ENCODE data around the gene PCDHGA3.
"Not testable (repeated sequence)": the region's sequence is repeated elsewhere in the genome, so short reads cannot be mapped to it uniquely, and the experiment has no call there.

The PCDHGA3 gene

DNA sequence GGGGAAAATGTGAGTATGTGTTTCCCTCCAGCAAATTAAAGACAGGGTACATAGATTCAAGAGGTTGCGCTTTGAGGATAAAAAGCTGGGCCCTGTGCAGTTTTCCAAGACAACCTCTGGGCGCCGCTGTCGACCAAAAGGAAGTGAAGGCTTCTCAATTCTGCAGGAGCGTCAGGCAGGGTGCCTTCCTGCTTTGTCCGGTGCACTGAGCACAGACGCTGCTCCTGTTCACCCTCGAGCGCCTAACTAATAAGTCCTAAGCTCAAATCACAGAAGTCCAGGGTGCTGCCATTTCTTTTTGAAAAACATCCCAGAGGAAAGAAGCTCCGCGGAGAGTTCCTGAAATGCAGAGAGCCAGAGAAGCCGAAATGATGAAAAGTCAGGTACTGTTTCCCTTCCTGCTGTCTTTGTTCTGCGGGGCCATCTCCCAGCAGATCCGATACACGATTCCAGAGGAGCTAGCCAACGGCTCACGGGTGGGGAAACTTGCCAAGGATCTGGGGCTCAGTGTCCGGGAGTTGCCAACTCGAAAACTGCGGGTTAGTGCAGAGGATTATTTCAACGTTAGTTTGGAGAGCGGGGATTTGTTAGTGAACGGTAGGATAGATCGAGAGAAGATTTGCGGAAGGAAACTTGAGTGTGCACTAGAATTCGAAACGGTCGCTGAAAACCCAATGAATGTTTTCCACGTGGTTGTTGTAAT is 6.4 kb downstream of the PCDHGA3 start, which contains the start of gene PCDHGB1:
PCDHGB1 (plus strand) TSS at position 183 of the 703 bp plus-strand sequence; CDS start at position 345, 162 bp downstream.
- peak; percentile 78 for DNase-seq

DNA sequence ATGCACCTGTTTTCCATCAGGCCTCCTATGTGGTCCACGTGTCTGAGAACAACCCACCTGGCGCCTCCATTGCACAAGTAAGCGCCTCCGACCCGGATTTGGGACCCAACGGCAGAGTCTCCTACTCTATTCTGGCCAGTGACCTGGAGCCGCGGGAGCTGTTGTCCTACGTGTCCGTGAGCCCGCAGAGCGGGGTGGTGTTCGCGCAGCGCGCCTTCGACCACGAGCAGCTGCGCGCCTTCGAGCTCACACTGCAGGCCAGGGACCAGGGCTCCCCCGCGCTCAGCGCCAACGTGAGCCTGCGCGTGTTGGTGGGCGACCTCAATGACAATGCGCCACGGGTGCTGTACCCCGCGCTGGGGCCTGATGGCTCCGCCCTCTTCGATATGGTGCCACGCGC is 8.0 kb downstream of the PCDHGA3 start:
- DNase-seq: no peak

DNA sequence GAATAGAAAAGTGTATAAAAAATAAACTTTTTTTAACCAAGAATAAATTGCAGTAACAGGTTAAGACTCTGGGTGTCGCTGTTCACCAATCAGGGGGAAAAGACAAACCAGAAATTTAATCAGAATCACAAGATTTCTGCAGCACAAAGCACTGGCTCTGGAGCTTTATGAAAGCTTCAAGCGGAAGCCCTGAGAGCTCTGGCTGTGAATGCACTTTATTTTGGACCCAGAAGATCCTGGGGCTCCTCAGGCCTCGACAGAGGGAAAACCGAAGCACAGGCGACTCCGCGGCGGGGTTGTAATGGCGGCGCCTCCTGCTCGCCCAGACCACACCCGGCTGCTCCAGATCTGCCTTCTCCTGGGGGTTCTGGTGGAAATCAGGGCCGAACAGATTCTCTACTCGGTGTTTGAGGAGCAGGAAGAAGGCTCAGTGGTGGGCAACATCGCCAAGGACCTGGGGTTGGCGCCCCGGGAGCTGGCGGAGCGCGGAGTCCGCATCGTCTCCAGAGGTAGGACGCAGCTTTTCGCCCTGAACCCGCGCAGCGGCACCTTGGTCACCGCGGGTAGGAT is 11.4 kb downstream of the PCDHGA3 start, which contains the start of gene PCDHGA4:
PCDHGA4 (plus strand) TSS at position 122 of the 570 bp plus-strand sequence; CDS start at position 209, 87 bp downstream.
- no peak for DNase-seq

DNA sequence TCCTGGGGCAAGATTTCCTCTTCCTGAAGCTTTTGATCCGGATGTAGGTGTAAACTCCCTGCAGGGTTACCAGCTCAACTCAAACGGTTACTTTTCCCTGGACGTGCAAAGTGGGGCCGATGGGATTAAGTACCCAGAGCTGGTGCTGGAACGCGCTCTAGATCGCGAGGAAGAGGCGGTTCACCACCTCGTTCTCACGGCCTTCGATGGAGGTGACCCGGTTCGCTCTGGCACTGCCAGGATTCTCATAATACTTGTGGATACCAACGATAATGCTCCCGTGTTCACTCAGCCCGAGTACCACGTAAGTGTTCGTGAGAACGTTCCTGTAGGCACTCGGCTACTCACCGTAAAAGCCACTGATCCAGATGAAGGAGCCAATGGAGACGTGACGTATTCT is 12.0 kb downstream of the PCDHGA3 start:
- no peak for DNase-seq

DNA sequence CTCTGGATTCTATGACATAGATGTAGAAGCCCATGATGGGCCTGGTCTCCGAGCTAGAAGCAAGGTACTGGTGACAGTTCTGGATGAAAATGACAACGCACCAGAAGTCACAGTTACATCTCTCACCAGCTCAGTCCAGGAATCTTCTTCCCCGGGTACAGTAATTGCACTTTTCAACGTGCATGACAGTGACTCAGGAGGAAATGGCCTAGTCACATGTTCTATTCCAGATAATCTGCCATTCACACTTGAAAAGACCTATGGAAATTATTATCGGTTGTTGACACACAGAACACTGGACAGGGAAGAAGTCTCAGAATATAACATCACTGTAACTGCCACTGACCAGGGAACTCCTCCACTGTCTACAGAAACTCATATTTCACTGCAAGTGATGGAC is 12.5 kb downstream of the PCDHGA3 start:
- DNase-seq: no peak

DNA sequence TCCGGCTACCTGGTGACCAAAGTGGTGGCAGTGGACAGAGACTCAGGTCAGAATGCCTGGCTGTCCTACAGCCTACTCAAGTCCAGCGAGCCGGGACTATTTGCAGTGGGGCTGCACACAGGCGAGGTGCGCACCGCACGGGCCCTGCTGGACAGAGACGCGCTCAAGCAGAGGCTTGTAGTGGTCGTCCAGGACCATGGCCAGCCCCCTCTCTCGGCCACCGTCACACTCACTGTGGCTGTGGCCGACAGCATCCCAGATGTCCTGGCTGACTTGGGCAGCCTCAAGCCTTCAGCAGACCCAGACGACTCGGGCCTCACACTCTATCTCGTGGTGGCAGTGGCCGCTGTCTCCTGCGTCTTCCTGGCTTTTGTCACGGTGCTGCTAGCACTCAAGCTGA is 13.3 kb downstream of the PCDHGA3 start:
- DNase-seq: no peak

DNA sequence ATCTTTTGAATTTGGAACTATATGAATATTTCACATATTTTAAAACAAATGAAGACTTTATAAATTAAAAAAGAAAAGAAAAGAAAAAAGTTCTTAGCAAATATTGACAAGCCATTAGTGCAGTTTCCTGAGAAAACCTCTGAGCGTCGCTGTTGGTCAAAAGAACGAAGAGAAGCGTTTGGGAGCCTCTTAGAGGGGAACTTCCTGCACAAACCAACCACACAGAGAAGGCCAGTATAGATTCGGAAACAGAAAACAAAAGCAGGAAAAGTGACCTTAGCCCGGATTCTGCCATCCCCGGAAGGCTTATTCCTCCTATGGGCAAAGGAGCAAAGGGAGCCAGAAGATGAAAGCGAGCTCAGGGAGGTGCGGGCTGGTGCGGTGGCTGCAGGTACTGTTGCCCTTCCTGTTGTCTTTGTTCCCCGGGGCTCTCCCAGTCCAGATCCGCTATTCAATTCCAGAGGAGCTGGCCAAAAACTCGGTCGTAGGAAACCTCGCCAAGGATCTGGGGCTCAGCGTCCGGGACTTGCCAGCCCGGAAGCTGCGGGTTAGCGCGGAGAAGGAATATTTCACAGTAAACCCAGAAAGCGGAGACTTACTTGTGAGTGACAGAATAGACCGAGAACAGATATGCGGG is 16.3 kb downstream of the PCDHGA3 start, which contains the start of gene PCDHGB2:
PCDHGB2 (plus strand) TSS at position 205 of the 637 bp plus-strand sequence; CDS start at position 347, 142 bp downstream.
- DNase-seq: peak; percentile 4

DNA sequence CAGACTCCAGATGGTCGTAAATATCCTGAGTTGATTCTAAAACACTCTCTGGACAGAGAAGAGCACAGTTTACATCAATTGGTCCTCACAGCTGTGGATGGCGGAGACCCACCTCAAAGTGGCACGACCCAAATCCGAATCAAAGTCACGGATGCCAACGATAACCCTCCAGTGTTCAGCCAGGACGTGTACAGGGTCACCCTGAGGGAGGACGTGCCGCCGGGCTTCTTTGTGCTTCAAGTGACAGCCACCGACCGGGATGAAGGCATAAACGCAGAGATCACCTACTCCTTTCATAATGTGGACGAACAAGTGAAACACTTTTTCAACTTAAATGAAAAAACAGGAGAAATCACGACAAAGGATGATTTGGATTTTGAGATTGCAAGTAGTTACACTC is 17.1 kb downstream of the PCDHGA3 start:
- DNase-seq: no peak

DNA sequence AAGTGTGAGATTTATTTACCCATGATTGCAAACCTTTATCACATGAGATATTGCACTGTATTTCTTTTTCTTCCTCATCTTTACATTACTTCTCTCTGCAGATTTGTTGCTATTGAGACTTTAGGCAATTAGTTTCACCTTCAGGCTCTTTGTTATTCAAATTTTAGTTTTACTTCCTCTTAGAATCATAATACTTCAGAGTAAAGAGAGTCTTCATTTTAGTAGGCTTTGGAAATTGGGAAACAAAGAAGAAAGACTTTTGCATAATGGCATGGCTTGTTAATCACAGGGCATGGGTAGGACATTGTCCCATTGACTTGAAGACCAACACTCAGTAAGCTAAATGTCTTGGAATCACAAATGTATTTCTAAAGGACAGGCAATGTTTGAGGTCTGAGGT is 19.1 kb downstream of the PCDHGA3 start:
- no peak for DNase-seq

DNA sequence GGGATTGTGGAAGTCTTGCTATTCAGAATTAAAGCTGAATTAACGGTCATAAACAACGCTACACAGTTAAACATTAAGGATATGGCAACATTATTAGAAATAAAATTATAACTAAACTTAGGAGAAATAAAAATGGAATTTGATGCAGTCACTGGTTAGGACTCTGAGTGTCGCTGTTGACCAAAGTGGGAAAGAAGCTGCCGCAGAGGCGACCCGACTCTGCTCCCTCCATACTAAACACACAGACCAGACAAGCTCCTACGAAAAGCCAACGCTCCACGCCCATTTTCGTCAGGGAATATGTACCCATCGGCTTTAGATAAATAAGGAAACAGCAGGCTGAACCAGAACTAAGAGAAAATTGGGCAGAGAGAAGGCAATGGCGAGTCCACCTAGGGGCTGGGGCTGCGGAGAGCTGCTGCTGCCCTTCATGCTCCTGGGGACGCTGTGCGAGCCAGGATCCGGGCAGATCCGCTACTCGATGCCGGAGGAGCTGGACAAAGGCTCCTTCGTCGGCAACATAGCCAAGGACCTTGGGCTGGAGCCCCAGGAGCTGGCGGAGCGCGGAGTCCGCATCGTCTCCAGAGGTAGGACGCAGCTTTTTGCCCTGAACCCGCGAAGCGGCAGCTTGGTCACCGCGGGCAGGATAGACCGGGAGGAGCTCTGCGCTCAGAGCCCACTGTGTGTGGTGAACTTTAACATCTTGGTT is 20.5 kb downstream of the PCDHGA3 start, which contains the start of gene PCDHGA5:
PCDHGA5 (plus strand) TSS at position 211 of the 709 bp plus-strand sequence; CDS start at position 380, 169 bp downstream.
- DNase-seq: no peak

DNA sequence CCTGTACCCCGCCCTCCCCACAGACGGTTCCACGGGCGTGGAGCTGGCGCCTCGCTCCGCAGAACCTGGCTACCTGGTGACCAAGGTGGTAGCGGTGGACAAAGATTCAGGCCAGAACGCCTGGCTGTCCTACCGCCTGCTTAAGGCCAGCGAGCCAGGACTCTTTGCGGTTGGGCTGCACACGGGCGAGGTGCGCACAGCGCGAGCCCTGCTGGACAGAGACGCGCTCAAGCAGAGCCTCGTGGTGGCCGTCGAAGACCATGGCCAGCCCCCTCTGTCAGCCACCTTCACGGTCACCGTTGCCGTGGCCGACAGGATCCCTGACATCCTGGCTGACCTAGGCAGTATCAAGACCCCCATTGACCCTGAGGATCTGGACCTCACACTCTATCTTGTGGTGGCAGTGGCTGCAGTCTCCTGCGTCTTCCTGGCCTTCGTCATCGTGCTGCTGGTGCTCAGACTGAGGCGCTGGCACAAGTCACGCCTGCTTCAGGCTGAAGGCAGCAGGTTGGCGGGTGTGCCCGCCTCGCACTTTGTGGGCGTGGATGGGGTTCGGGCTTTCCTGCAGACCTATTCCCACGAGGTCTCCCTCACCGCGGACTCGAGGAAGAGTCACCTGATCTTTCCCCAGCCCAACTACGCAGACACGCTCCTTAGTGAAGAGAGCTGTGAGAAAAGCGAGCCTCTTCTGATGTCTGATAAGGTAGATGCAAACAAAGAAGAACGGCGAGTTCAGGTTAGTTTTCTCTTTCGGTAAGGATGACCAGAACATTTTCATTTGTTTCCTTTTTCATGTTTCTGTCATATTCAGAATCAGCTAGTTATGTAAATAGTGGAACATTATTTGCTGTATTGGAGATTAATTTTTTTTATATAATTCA is 22.6 kb downstream of the PCDHGA3 start:
- no peak for DNase-seq

DNA sequence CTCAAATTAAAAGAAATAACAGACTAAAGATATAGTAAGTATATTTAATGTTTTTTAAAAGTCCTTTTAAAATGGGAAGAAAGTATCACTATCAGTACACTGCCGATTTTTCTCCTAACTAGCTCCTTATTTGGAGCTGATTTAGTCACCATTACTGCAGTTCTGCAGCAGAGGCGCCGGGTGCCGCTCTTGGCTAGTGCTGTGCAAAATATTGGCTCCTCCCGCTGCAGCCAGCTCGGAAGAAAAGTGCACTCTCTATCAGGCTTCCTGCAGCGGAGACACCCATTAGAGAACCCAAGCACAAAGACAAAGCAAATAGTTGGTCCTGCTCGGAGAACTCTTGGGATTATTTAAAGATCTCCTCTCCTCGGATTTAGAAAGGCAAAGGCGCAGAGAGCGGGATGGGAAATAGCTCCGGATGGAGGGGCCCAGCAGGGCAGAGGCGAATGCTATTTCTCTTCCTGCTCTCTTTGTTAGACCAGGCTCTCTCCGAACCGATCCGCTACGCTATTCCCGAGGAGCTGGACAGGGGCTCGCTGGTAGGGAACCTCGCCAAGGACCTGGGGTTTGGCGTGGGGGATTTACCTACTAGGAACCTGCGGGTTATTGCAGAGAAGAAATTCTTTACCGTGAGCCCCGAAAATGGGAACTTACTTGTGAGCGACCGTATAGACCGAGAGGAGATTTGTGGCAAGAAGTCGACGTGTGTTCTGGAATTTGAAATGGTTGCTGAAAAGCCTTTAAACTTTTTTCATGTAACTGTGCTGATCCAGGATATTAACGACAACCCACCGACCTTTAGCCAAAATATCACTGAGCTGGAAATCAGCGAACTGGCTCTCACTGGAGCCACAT is 26.6 kb downstream of the PCDHGA3 start, which contains the start of gene PCDHGB3:
PCDHGB3 (plus strand) TSS at position 249 of the 855 bp plus-strand sequence; CDS start at position 402, 153 bp downstream.
- DNase-seq: peak; percentile 0

DNA sequence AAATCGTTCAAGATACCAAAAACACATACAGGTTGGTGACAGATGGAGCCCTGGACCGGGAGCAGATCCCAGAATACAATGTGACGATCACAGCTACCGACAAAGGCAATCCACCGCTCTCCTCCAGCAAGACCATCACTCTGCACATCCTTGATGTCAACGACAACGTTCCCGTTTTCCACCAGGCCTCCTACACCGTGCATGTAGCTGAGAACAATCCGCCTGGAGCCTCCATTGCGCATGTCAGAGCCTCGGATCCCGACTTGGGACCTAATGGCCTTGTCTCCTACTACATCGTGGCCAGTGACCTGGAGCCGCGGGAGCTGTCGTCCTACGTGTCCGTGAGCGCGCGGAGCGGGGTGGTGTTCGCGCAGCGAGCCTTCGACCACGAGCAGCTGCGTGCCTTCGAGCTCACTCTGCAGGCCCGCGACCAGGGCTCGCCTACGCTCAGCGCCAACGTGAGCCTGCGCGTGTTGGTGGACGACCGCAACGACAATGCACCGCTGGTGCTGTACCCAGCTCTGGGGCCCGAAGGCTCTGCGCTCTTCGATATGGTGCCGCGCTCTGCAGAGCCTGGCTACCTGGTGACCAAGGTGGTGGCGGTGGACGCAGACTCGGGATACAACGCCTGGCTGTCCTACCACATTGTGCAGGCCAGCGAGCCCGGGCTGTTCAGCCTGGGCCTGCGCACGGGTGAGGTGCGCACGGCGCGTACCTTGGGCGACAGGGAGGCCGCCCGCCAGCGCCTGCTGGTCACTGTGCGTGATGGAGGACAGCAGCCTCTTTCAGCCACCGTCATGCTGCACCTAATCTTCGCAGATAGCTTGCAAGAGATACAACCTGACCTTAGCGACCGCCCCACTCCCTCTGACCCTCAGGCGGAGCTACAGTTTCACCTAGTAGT is 28.2 kb downstream of the PCDHGA3 start:
- DNase-seq: no peak

DNA sequence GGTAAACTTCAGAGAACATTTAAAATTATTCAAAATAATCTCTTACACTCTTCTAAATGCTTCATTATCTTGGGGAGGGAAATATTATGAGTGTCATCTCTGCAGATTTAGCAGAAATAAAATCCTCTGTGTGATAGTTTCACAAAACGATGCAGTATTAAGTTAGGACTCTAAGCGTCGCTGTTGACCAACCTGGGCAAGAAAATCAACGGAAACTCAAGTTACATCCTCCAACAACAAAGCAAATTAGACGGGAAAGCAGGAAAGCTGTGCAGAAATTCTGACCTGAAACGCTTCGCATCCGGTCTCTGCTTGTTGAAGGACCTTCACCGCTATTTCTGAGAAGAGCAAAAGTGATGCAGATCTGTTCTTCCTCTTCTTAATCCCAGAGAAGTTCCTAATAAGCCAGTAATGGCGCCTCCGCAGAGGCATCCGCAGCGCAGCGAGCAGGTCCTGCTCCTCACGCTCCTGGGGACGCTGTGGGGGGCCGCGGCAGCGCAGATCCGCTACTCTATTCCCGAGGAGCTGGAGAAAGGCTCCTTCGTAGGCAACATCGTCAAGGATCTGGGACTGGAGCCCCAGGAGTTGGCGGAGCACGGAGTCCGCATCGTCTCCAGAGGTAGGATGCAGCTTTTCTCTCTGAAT is 30.2 kb downstream of the PCDHGA3 start, which contains the start of gene PCDHGA6:
PCDHGA6 (plus strand) TSS at position 219 of the 645 bp plus-strand sequence; CDS start at position 412, 193 bp downstream.
- DNase-seq: no peak

DNA sequence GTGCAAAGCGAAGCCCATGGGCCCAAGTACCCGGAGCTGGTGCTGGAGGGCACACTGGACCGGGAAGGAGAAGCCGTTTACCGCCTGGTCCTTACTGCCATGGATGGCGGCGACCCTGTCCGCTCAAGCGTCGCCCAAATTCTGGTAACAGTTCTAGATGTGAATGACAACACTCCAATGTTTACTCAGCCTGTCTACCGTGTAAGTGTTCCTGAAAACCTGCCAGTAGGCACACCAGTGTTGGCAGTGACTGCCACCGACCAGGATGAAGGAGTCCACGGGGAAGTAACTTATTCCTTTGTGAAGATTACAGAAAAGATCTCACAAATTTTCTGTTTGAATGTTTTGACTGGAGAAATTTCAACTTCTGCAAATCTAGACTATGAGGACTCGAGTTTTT is 31.0 kb downstream of the PCDHGA3 start:
- DNase-seq: no peak

DNA sequence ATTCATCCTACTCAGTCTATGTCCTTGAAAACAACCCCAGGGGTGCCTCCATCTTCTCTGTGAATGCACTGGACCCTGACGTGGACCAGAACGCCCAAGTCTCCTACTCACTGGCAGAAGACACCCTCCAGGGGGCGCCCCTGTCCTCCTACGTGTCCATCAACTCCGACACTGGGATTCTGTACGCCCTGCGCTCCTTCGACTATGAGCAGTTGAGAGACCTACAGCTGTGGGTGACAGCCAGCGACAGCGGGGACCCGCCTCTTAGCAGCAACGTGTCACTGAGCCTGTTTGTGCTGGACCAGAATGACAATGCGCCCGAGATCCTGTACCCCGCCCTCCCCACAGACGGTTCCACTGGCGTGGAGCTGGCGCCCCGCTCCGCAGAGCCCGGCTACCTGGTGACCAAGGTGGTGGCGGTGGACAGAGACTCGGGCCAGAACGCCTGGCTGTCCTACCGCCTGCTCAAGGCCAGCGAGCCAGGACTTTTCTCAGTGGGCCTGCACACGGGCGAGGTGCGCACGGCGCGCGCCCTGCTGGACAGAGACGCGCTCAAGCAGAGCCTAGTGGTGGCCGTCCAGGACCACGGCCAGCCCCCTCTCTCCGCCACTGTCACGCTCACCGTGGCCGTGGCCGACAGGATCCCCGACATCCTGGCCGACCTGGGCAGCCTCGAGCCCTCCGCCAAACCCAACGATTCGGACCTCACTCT is 32.0 kb downstream of the PCDHGA3 start:
- not testable (repeated sequence) for DNase-seq

DNA sequence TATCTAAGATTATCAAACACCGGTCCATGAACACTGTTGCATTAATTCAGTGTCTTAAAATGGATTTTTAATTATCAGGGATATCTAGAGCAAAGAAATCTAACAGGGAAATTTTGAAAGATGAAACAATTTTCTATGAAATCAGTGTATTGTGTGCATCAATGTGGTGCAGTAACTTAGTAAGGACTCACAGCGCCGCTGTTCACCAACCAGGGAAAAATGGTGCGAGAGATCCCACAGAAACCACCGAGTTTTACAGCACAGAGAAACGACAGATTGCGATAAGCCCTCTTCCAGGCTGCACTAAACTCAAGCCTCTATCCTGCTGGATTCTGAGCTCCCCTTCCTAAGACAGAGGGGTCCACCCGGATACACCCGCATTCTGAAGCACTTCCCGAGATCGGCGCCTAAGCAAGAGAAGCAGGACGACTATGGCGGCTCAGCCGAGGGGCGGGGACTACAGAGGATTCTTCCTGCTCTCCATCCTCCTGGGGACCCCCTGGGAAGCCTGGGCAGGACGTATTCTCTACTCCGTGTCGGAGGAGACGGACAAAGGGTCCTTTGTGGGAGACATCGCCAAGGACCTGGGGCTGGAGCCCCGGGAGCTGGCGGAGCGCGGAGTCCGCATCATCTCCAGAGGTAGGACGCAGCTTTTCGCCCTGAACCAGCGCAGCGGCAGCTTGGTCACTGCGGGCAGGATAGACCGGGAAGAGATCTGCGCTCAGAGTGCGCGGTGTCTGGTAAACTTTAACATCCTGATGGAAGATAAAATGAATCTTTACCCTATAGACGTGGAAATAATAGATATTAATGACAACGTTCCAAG is 39.1 kb downstream of the PCDHGA3 start, which contains the start of gene PCDHGA7:
PCDHGA7 (plus strand) TSS at position 274 of the 826 bp plus-strand sequence; CDS start at position 432, 158 bp downstream.
- DNase-seq: peak; percentile 53

Measured in NCI-H82 (cell line).